ENCODE measurements around the gene PLK5.

DNA sequence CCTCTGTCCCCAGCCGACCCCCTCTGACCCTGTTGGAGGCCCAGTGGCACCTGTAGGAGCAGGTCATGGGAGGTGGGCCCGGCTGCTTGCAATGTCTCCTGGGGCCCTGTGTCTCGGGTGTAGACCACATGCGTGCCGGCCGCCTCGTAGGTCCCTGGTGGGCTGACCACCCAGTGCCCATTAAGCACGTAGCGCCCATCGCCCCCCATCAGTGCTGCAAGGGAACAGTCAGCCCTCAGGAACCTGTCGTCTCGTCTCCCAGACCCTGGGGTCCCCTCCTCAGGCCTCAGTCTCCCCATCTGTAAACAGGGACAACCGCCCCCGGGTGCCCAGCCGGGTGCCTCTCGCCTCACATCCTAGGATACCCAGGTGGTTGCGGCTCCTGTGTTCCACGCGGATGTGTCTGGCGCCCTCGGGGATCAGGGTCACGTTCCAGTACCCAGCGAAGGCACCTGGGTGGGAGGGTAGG lies 16.7 kb upstream of the PLK5 start:
- TF ChIP-seq, protein P1, sequence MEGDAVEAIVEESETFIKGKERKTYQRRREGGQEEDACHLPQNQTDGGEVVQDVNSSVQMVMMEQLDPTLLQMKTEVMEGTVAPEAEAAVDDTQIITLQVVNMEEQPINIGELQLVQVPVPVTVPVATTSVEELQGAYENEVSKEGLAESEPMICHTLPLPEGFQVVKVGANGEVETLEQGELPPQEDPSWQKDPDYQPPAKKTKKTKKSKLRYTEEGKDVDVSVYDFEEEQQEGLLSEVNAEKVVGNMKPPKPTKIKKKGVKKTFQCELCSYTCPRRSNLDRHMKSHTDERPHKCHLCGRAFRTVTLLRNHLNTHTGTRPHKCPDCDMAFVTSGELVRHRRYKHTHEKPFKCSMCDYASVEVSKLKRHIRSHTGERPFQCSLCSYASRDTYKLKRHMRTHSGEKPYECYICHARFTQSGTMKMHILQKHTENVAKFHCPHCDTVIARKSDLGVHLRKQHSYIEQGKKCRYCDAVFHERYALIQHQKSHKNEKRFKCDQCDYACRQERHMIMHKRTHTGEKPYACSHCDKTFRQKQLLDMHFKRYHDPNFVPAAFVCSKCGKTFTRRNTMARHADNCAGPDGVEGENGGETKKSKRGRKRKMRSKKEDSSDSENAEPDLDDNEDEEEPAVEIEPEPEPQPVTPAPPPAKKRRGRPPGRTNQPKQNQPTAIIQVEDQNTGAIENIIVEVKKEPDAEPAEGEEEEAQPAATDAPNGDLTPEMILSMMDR (conservative IDR thresholded peaks at IDR 0.05 in 1 of 2, IDR thresholded peaks at IDR 0.05 in 1 of 2; ENCODE audit: low read depth in 1 of 2, low read length in 2 of 2), result no peak
- no peak for TF ChIP-seq EZH2 (IDR thresholded peaks at IDR 0.05; ENCODE audit: low read length, missing control alignments)
